Coronary artery (tissue), 2 donors: Measurements from ENCODE around the gene PGC.

Experiments used
- DNase-seq: peaks from one replicate; pipeline ENCODE4 v3.0.0-alpha.2; 2017; ENCODE audit warnings: low spot score
- H3K27ac ChIP-seq, 2 donors: fragments of 200-600 bp; sonication (generic); one replicate each; pipeline ENCODE4 v1.5.1; 2016 to 2019
- H3K4me3 ChIP-seq: fragments of 200-600 bp; sonication (generic); 2 replicates; pipeline ENCODE4 v1.5.1; 2016; ENCODE audit warnings: mild to moderate bottlenecking, moderate library complexity
- CTCF ChIP-seq: fragments of 200-600 bp; sonication (generic); IDR thresholded peaks from one replicate; pipeline ENCODE4 v1.5.1; 2019; ENCODE audit warnings: antibody characterized with exemption

Gene PGC

GRCh38 chr6:41705311-41705995 is 41.7 kb downstream of the PGC start:
- no peak for DNase-seq
- TF ChIP-seq CTCF = no peak

GRCh38 chr6:41704656-41705310 is 42.4 kb downstream of the PGC start:
- no peak for DNase-seq
- Histone ChIP-seq H3K27ac (peak overlapping the region; percentile 71 to 93), H3K4me3 (no peak overlapping the region)
- TF ChIP-seq CTCF = no peak

More at GRCh38 chr6:41705311-41705995, 41.7 kb downstream of the PGC start:
- H3K4me3 ChIP-seq = peak overlapping the region; percentile 41
- H3K27ac ChIP-seq = peak overlapping the region; percentile 71 to 93

- no peak overlapping the region for H3K4me3 ChIP-seq
- DNase-seq = no peak
- peak overlapping the region in 1 of 2 donors; percentile 14 for H3K27ac ChIP-seq
- no peak for TF ChIP-seq CTCF
Measured at GRCh38 chr6:41704028-41704427, 43.2 kb downstream of the PGC start.

- TF ChIP-seq CTCF = no peak
- no peak for DNase-seq
- H3K4me3 ChIP-seq = no peak overlapping the region
- H3K27ac ChIP-seq = no peak overlapping the region
Measured at GRCh38 chr6:41702771-41703494, 44.3 kb downstream of the PGC start.

- TF ChIP-seq CTCF = no peak
- Histone ChIP-seq H3K27ac (no peak overlapping the region), H3K4me3 (no peak overlapping the region)
- no peak for DNase-seq
Measured at GRCh38 chr6:41702089-41702745, 45.0 kb downstream of the PGC start.

- no peak overlapping the region for H3K4me3 ChIP-seq
- no peak overlapping the region for H3K27ac ChIP-seq
- DNase-seq = no peak
- TF ChIP-seq CTCF = no peak
Measured at GRCh38 chr6:41700463-41701347, 46.5 kb downstream of the PGC start.
